GM19468 (cell line): Measurements from ENCODE around the gene PRKN.
"Not testable (repeated sequence)": the region's sequence is repeated elsewhere in the genome, so short reads cannot be mapped to it uniquely, and the experiment has no call there.

Source experiments
- ATAC-seq: cut with Tn5 transposase; IDR thresholded peaks from one replicate; pipeline ENCODE4 v1.9.1; 2021; ENCODE audit warnings: mild to moderate bottlenecking, moderate library complexity, moderate number of reproducible peaks; ENCODE audit not compliant: unreplicated experiment; ENCODE audit errors: extremely low read depth

The PRKN gene

GRCh38 chr6:162562041-162562440 is 165.5 kb downstream of the PRKN start:
- no peak for ATAC-seq

- ATAC-seq: no peak
Observed at GRCh38 chr6:162560891-162561290, 166.7 kb downstream of the PRKN start.

- ATAC-seq: no peak
Observed at GRCh38 chr6:162554531-162554930, 173.0 kb downstream of the PRKN start.

GRCh38 chr6:162546905-162547304 is 180.7 kb downstream of the PRKN start:
- no peak for ATAC-seq

GRCh38 chr6:162543221-162543620 is 184.3 kb downstream of the PRKN start:
- ATAC-seq: no peak

- ATAC-seq: no peak
Observed at GRCh38 chr6:162541019-162541601, 186.5 kb downstream of the PRKN start.

- ATAC-seq: no peak
Observed at GRCh38 chr6:162539321-162539720, 188.2 kb downstream of the PRKN start.

- ATAC-seq: no peak
Observed at GRCh38 chr6:162538643-162539064, 188.9 kb downstream of the PRKN start.

- no peak for ATAC-seq
Observed at GRCh38 chr6:162533009-162533400, 194.6 kb downstream of the PRKN start.

- ATAC-seq: no peak
Observed at GRCh38 chr6:162532283-162533008, 195.1 kb downstream of the PRKN start.

- ATAC-seq: not testable (repeated sequence)
Observed at GRCh38 chr6:162531391-162531790, 196.2 kb downstream of the PRKN start.

GRCh38 chr6:162528538-162528937 is 199.0 kb downstream of the PRKN start:
- no peak for ATAC-seq

GRCh38 chr6:162526960-162527359 is 200.6 kb downstream of the PRKN start:
- ATAC-seq: no peak

- ATAC-seq: no peak
Observed at GRCh38 chr6:162525181-162525580, 202.4 kb downstream of the PRKN start.

- ATAC-seq: no peak
Observed at GRCh38 chr6:162512744-162513143, 214.8 kb downstream of the PRKN start.

GRCh38 chr6:162497389-162497788 is 230.2 kb downstream of the PRKN start:
- ATAC-seq: no peak

- ATAC-seq: no peak
Observed at GRCh38 chr6:162493917-162494316, 233.6 kb downstream of the PRKN start.

- ATAC-seq: no peak
Observed at GRCh38 chr6:162491637-162492036, 235.9 kb downstream of the PRKN start.

- ATAC-seq: no peak
Observed at GRCh38 chr6:162489101-162489976, 238.2 kb downstream of the PRKN start.

- no peak for ATAC-seq
Observed at GRCh38 chr6:162488444-162488843, 239.1 kb downstream of the PRKN start.

- ATAC-seq: no peak
Observed at GRCh38 chr6:162485464-162485863, 242.1 kb downstream of the PRKN start.
